Ishikawa (cell line): ENCODE measurements around the gene LAMA1.

Experiments
- CEBPB ChIP-seq: IDR thresholded peaks from 2 replicates; pipeline ENCODE4 v1.6.1; 2012
- CREB1 ChIP-seq: IDR thresholded peaks from 2 replicates; pipeline ENCODE4 v1.6.1; 2012; ENCODE audit warnings: low read depth
- EGR1 ChIP-seq: IDR thresholded peaks from 2 replicates; pipeline ENCODE4 v1.6.1; 2012
- EP300 ChIP-seq: IDR thresholded peaks from 2 replicates; pipeline ENCODE4 v1.6.1; 2012; ENCODE audit warnings: borderline replicate concordance
- FOXM1 ChIP-seq: IDR thresholded peaks from 2 replicates; pipeline ENCODE4 v1.6.1; 2012; ENCODE audit warnings: low read depth, borderline replicate concordance
- MAX ChIP-seq: IDR thresholded peaks from 2 replicates; pipeline ENCODE4 v1.6.1; 2012
- NFIC ChIP-seq: IDR thresholded peaks from 2 replicates; pipeline ENCODE4 v1.6.1; 2012
- RAD21 ChIP-seq: IDR thresholded peaks from 2 replicates; pipeline ENCODE4 v1.6.1; 2012; ENCODE audit warnings: low read depth
- REST ChIP-seq: IDR thresholded peaks from 2 replicates; pipeline ENCODE4 v1.6.1; 2012; ENCODE audit warnings: low read depth, mild to moderate bottlenecking
- TAF1 ChIP-seq: IDR thresholded peaks from 2 replicates; pipeline ENCODE4 v1.6.1; 2012; ENCODE audit warnings: low read depth, mild to moderate bottlenecking
- TCF12 ChIP-seq: IDR thresholded peaks from 2 replicates; pipeline ENCODE4 v1.6.1; 2012; ENCODE audit warnings: low read depth
- TEAD4 ChIP-seq: IDR thresholded peaks from 2 replicates; pipeline ENCODE4 v1.6.1; 2012
- USF1 ChIP-seq: IDR thresholded peaks from 2 replicates; pipeline ENCODE4 v1.6.1; 2012
- YY1 ChIP-seq: IDR thresholded peaks from 2 replicates; pipeline ENCODE4 v1.6.1; 2012; ENCODE audit warnings: low read depth
- ZBTB7A ChIP-seq: IDR thresholded peaks from 2 replicates; pipeline ENCODE4 v1.6.1; 2012; ENCODE audit warnings: low read depth

The LAMA1 gene

GRCh38 chr18:7059276-7059675 lies 58.3 kb downstream of the LAMA1 start:
- no peak for TF ChIP-seq TAF1
- TF ChIP-seq YY1, result no peak
- TF ChIP-seq CEBPB, result no peak
- TF ChIP-seq EP300, result no peak
- TF ChIP-seq NFIC, result no peak
- no peak for TF ChIP-seq TCF12
- no peak for TF ChIP-seq TEAD4
- TF ChIP-seq ZBTB7A, result no peak
- TF ChIP-seq MAX, result no peak
- no peak for TF ChIP-seq REST
- TF ChIP-seq RAD21, result no peak
- no peak for TF ChIP-seq CREB1
- no peak for TF ChIP-seq USF1
- no peak for TF ChIP-seq FOXM1
- no peak for TF ChIP-seq EGR1

GRCh38 chr18:7056026-7056425 lies 61.6 kb downstream of the LAMA1 start:
- TF ChIP-seq EP300 (no peak), ZBTB7A (no peak), EGR1 (no peak), NFIC (no peak), TAF1 (no peak), RAD21 (no peak), YY1 (no peak), USF1 (no peak), FOXM1 (no peak), TCF12 (no peak), CEBPB (no peak), TEAD4 (no peak), CREB1 (no peak)

- TF ChIP-seq ZBTB7A (no peak), CREB1 (no peak), MAX (no peak), YY1 (no peak), TAF1 (no peak), TEAD4 (no peak), REST (no peak), CEBPB (no peak)
Observed at GRCh38 chr18:7049951-7050350, 67.6 kb downstream of the LAMA1 start.

GRCh38 chr18:7048081-7048480 lies 69.5 kb downstream of the LAMA1 start:
- no peak for TF ChIP-seq TEAD4
- TF ChIP-seq RAD21, result no peak
- TF ChIP-seq NFIC, result no peak
- TF ChIP-seq EGR1, result no peak

- TF ChIP-seq TCF12, result no peak
- no peak for TF ChIP-seq TAF1
- no peak for TF ChIP-seq MAX
- no peak for TF ChIP-seq USF1
- TF ChIP-seq NFIC, result no peak
- no peak for TF ChIP-seq RAD21
- no peak for TF ChIP-seq ZBTB7A
- no peak for TF ChIP-seq EGR1
- TF ChIP-seq REST, result no peak
- TF ChIP-seq CREB1, result no peak
- no peak for TF ChIP-seq EP300
- no peak for TF ChIP-seq YY1
- TF ChIP-seq FOXM1, result no peak
- TF ChIP-seq TEAD4, result no peak
- TF ChIP-seq CEBPB, result no peak
Observed at GRCh38 chr18:7047336-7047735, 70.3 kb downstream of the LAMA1 start.
